Epithelial cell of prostate (primary cell): ENCODE data around the gene PUM2.
A peak's percentile ranks its signal among the peaks of the same experiment; 100 is the strongest.

ENCODE experiments used
- DNase-seq: peaks from one replicate; pipeline ENCODE4 v3.0.0-alpha.2; 2011; ENCODE audit warnings: low read depth, low spot score
- H3K27ac ChIP-seq: fragments of 450-650 bp; 2 replicates; pipeline ENCODE4 v1.5.1; 2017; ENCODE audit warnings: mild to moderate bottlenecking

Gene PUM2

GRCh38 chr2:20348542-20348941 is 2.1 kb downstream of the PUM2 start:
- no peak overlapping the region for H3K27ac ChIP-seq
- DNase-seq: no peak

GRCh38 chr2:20346565-20347381 is 3.9 kb downstream of the PUM2 start:
- H3K27ac ChIP-seq: no peak overlapping the region
- DNase-seq: no peak

GRCh38 chr2:20343128-20343527 is 7.5 kb downstream of the PUM2 start:
- no peak for DNase-seq
- no peak overlapping the region for H3K27ac ChIP-seq

GRCh38 chr2:20339012-20339411 is 11.6 kb downstream of the PUM2 start:
- no peak for DNase-seq
- H3K27ac ChIP-seq: no peak overlapping the region

- DNase-seq: no peak
- H3K27ac ChIP-seq: peak overlapping the region; percentile 36
Observed at GRCh38 chr2:20334605-20335203, 15.9 kb downstream of the PUM2 start.

GRCh38 chr2:20333738-20334137 is 16.9 kb downstream of the PUM2 start:
- no peak for DNase-seq
- no peak overlapping the region for H3K27ac ChIP-seq

- H3K27ac ChIP-seq: no peak overlapping the region
- DNase-seq: no peak
Observed at GRCh38 chr2:20330192-20330591, 20.5 kb downstream of the PUM2 start.

- H3K27ac ChIP-seq: peak overlapping the region; percentile 79
- DNase-seq: no peak
Observed at GRCh38 chr2:20327370-20327769, 23.3 kb downstream of the PUM2 start.

GRCh38 chr2:20326163-20326780 is 24.4 kb downstream of the PUM2 start:
- DNase-seq: no peak
- H3K27ac ChIP-seq: peak overlapping the region; percentile 79

- H3K27ac ChIP-seq: no peak overlapping the region
- DNase-seq: no peak
Observed at GRCh38 chr2:20322527-20323300, 27.9 kb downstream of the PUM2 start.

GRCh38 chr2:20317690-20318089 is 33.0 kb downstream of the PUM2 start:
- DNase-seq: no peak

GRCh38 chr2:20317197-20317596 is 33.4 kb downstream of the PUM2 start:
- no peak overlapping the region for H3K27ac ChIP-seq
- no peak for DNase-seq

More at GRCh38 chr2:20317690-20318089, 33.0 kb downstream of the PUM2 start:
- no peak overlapping the region for H3K27ac ChIP-seq

- DNase-seq: no peak
- H3K27ac ChIP-seq: peak overlapping the region; percentile 34
Observed at GRCh38 chr2:20314562-20315501, 35.8 kb downstream of the PUM2 start.

- no peak for DNase-seq
- H3K27ac ChIP-seq: no peak overlapping the region
Observed at GRCh38 chr2:20313659-20314058, 37.0 kb downstream of the PUM2 start.

GRCh38 chr2:20309001-20309400 is 41.6 kb downstream of the PUM2 start:
- H3K27ac ChIP-seq: no peak overlapping the region

GRCh38 chr2:20307311-20307710 is 43.3 kb downstream of the PUM2 start:
- no peak overlapping the region for H3K27ac ChIP-seq
- no peak for DNase-seq

More at GRCh38 chr2:20309001-20309400, 41.6 kb downstream of the PUM2 start:
- no peak for DNase-seq

- DNase-seq: no peak
- no peak overlapping the region for H3K27ac ChIP-seq
Observed at GRCh38 chr2:20304411-20304810, 46.2 kb downstream of the PUM2 start.

- DNase-seq: no peak
- H3K27ac ChIP-seq: no peak overlapping the region
Observed at GRCh38 chr2:20303966-20304365, 46.7 kb downstream of the PUM2 start.

- DNase-seq: no peak
- no peak overlapping the region for H3K27ac ChIP-seq
Observed at GRCh38 chr2:20302019-20302418, 48.6 kb downstream of the PUM2 start.

GRCh38 chr2:20300656-20301055 is 50.0 kb downstream of the PUM2 start:
- no peak for DNase-seq
- H3K27ac ChIP-seq: no peak overlapping the region
